NCI-H82 treated with DMSO at 0.1 percent for 48 hours (cell line): Measurements from ENCODE around the gene TFCP2.
"Not testable (repeated sequence)": the region's sequence is repeated elsewhere in the genome, so short reads cannot be mapped to it uniquely, and the experiment has no call there.

Experiments used
- DNase-seq: peaks from one replicate; lab custom pipeline; 2025; ENCODE audit not compliant: unreplicated experiment; lab: John Stamatoyannopoulos, UW

Gene TFCP2

DNA sequence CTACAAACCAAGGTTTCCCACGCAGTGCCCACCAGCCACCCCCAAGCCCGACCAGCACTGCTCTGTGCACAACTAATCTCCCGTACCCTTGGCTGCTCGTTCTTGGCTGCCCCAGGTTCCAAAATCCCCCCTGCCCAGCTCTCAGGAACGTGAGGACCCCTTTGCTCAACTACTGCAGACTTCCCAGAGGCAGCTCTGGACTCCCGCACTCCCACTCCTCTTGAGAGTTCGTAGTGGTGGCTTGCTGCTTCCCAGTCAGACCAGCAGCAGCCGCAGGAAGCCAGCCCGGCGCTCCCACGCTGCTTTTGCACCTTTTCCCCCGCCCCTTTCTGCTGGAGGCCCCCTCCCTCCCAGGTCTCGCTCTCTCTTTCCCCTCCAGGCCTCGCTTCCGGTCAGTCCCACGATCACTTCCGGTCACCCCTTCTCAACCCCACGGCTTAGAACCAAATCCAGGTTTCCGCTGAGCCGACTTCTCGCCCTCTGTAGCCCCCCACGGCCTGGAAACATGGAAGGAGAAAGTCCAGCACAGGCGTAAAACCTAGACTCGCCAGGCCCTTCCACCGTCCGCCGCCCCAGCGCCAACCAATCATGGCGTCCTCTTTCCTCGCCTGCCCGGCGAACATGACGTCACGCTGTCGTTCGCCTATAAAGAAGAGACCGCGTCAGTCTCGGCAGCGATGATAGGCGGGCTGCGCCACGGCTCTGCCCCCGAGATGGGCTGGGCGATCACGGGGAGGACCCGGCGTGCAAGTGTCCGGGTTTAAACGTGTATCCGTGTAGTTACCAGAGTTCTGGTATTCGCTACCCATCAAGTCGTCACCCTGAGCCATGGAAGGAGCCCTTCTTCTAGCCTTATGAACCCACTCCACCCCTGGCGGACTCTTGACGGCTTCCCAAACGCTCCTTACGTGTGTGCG is at the start of gene TFCP2:
Gene TFCP2 (minus strand): TSS at position 621 of the 917 bp plus-strand sequence. CDS start 713 bp downstream, outside the sequence.
- DNase-seq, result peak; percentile 90

- DNase-seq, result no peak
Observed at GRCh38 chr12:51222461-51222860, 49.5 kb upstream of the TFCP2 start.

DNA sequence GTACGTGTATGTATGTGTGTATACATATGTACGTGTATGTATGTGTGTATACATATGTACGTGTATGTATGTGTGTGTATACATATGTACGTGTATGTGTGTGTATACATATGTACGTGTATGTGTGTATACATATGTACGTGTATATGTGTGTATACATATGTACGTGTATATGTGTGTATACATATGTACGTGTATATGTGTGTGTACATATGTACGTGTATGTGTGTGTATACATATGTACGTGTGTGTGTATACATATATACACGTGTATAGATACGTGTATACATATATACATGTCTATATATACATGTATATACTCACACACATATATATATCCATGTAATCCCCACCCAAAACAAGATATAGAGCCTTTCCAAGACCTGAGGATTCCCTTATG is 46.9 kb upstream of the TFCP2 start:
- DNase-seq, result not testable (repeated sequence)

- DNase-seq, result no peak
Observed at GRCh38 chr12:51219322-51219721, 46.4 kb upstream of the TFCP2 start.

- no peak for DNase-seq
Observed at GRCh38 chr12:51218607-51219161, 45.7 kb upstream of the TFCP2 start.

GRCh38 chr12:51217968-51218606 is 45.2 kb upstream of the TFCP2 start, which contains the start of gene POU6F1:
POU6F1 (minus strand) TSS chr12:51218062; CDS start chr12:51206836, 11,226 bp downstream.
- DNase-seq, result peak; percentile 45

DNA sequence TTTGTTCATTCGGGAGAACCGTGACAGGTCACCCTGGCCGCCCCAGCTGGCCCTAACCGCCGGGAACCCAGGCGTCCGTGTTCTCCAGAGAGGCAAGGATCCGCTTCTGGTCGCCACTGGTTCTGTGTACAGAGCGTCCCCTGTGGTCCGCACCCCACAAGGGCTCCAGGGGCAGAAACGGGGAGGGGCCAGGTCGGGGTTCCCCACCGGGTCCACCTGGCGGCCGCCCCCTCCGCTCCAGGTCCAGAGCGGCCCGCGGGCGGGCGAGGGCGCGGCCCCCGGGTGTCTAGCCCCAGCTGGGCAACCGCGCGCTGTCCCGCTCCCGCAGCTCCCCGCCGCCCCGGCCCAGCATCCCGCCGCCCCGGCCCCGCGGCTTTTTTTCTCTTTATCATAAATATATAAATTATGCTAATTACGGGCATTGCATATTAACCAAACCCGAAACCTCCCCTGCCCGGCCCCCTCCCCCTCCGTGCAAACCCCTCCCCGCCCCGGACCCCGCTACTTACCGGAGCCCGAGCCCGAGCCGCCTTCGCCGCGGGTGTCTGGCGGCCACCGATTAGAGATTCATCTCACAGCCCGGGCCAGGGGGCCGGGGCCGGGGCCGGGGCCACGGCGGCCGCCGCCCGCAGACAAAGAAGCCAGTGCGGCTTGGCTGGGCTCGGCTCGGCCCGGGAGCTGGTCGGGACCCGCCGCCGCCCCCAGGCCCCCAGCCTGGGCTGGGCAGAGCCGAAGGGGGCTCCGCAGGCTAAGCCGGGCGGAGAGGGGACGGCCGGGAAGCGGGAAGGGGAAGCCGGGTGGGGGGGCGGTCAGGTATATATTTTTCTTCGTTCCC is 44.4 kb upstream of the TFCP2 start:
- no peak for DNase-seq

- DNase-seq, result no peak
Observed at GRCh38 chr12:51216642-51217041, 43.7 kb upstream of the TFCP2 start.

- DNase-seq, result no peak
Observed at GRCh38 chr12:51214895-51215294, 42.0 kb upstream of the TFCP2 start.

GRCh38 chr12:51210690-51211395 is 37.9 kb upstream of the TFCP2 start:
- DNase-seq, result no peak

- DNase-seq, result no peak
Observed at GRCh38 chr12:51209259-51209658, 36.3 kb upstream of the TFCP2 start.

DNA sequence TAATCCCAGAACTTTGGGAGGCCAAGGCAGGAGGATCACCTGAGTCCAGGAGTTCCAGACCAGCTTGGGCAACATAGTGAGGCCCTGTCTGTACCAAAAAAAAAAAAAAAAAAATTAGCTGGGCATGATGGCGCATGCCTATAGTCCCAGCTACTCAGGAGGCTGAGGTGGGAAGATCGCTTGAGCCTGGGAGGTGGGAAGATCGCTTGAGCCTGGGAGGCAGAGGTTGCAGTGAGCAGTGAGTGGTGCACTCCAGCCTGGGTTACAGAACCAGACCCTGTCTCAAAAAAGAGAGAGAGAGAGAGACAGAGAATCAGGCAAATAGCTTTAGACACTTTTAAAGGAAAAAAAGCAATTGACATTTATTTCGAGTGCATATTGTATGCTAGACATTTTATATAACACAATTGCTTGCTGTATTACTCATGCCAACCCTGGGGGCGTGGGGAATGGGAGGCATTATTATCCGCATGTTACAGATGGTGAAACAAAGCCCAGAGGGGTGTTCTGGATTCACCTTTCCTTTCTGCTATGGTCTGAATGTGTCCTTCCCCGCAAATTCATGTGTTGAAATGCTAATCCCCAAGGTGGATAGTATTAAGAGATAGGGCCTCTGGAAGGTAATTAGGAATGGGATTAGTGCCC is 35.2 kb upstream of the TFCP2 start:
- DNase-seq, result no peak

DNA sequence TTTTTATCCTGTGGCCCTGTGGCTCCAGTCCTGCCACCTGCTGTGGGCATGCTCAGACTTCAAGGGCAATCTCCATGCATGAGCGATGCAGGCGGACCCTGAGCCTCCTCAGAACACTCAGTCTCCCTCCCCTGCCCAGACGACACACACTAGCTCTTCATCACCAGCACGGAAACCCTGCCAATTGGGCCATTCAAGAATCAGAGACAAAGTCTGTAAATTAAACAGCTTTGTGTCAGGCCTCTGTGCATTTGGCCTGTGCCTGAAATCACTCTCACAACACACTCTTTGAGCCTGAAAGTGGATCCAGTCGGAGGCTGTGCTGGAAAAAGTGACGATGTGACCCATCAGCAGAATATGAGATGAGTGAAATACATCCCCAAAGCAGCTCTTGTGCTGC is 32.4 kb upstream of the TFCP2 start:
- DNase-seq, result no peak

GRCh38 chr12:51202718-51203117 is 29.8 kb upstream of the TFCP2 start:
- no peak for DNase-seq

- DNase-seq, result no peak
Observed at GRCh38 chr12:51200806-51201205, 27.9 kb upstream of the TFCP2 start.

DNA sequence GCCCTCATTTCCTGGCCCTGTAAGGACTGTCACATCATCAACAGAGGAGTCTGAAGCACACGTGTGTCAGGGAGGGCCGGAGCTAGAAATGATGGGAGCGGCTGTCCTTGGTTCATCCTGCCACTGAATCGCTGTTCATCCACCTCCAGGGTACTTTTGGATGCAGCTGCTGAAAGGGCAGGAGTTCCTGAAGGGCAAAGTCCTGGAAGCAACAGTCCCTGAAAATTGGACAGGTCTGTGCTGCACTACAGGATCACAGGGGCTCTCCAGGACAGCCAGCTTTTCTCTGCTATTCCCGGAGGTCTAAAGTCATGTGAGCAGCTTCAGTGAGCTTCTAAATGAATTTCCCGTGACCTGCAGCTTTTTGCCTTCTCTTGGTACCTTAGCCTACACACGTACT is 27.2 kb upstream of the TFCP2 start:
- DNase-seq, result no peak

- DNase-seq, result no peak
Observed at GRCh38 chr12:51199366-51199945, 26.5 kb upstream of the TFCP2 start.

GRCh38 chr12:51198568-51199365 is 25.8 kb upstream of the TFCP2 start:
- DNase-seq, result no peak
